PC-3 (cell line): ENCODE measurements around the gene MYO9A.

Experiments used
- EZH2 ChIP-seq: fragments of 300-600 bp; sonication (generic); IDR thresholded peaks from one replicate; pipeline ENCODE4 v1.6.1; 2017; ENCODE audit warnings: antibody characterized with exemption, mild to moderate bottlenecking, low read length; ENCODE audit not compliant: unreplicated experiment
- TF ChIP-seq, protein P1 (sequence below): fragments of 300-600 bp; sonication (generic); conservative IDR thresholded peaks from 2 replicates; pipeline ENCODE4 v1.5.1; 2017; ENCODE audit warnings: antibody characterized with exemption, low read depth, mild to moderate bottlenecking, low read length

DNA sequence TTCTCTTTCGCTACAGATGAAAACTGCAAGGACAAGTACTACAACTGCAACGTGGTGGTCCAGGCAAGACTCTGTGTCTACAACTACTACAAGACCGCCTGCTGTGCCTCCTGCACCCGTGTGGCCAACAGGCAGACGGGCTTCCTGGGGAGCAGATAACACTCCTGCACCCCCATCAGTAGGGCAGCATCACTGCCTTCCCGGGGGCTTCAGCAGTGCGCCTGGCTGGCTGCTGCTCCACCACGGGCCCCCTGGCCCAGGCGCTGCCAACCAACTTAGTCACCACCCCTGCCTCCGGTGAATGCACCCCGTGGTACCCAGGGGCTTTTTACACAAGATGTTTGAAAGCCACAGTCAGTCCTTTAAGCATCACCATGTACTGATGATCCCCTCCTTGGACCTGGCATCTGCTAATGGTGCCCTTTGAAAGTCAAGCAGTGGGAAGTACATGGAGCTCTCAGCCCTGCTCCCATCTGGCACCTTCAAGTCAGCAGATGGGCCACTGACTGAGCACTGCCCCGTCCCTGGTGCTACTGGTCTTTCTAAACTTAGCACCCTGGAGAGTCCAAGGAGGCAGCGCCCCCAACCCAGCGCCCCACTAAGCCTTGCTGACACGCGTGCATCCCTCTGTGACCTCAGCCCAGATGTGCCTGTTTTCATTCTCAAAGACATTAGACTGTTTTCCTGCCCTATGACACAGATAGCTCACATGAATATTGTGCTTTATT is 340.6 kb downstream of the MYO9A start:
- TF ChIP-seq, protein P1, sequence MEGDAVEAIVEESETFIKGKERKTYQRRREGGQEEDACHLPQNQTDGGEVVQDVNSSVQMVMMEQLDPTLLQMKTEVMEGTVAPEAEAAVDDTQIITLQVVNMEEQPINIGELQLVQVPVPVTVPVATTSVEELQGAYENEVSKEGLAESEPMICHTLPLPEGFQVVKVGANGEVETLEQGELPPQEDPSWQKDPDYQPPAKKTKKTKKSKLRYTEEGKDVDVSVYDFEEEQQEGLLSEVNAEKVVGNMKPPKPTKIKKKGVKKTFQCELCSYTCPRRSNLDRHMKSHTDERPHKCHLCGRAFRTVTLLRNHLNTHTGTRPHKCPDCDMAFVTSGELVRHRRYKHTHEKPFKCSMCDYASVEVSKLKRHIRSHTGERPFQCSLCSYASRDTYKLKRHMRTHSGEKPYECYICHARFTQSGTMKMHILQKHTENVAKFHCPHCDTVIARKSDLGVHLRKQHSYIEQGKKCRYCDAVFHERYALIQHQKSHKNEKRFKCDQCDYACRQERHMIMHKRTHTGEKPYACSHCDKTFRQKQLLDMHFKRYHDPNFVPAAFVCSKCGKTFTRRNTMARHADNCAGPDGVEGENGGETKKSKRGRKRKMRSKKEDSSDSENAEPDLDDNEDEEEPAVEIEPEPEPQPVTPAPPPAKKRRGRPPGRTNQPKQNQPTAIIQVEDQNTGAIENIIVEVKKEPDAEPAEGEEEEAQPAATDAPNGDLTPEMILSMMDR, result no peak
- TF ChIP-seq EZH2, result no peak
